Left renal pelvis (tissue), 4 donors: ENCODE measurements around the gene ATP6V1D. TPM values are rescaled to one million over a fixed set of nuclear protein-coding genes. Genes with fewer than 3 reads are reported as not detected.
A peak's percentile ranks its signal among the peaks of the same experiment; 100 is the strongest.
"Not testable (repeated sequence)": the region's sequence is repeated elsewhere in the genome, so short reads cannot be mapped to it uniquely, and the experiment has no call there.

Experiments used
- DNase-seq, 4 donors: peaks; one replicate each; pipeline ENCODE4 v3.0.0-alpha.2; 2013; ENCODE audit warnings: low read depth in 4 of 4, low spot score in 3 of 4
- polyA plus RNA-seq, 4 donors: library from polyadenylated mRNA; unstranded; fragments of 120-200 nt; gene quantifications; one replicate each; pipeline ENCODE4 v1.2.1, GENCODE V29; 2013; ENCODE audit not compliant: insufficient read length in 4 of 4

The ATP6V1D gene
- polyA plus RNA-seq = 100 to 1,000 TPM in 3 of 4 donors, 10 to 100 TPM in 1; 94.4 to 164 (median 140) TPM

GRCh38 chr14:67359775-67360469 lies at the start of gene ATP6V1D, which contains the start of gene EIF2S1:
Gene ATP6V1D (minus strand): TSS chr14:67359804. CDS start chr14:67359698, 106 bp downstream.
Gene EIF2S1 (plus strand): TSS chr14:67360328. CDS start chr14:67364768, 4,440 bp downstream.
- peak; percentile 97 to 99 (median 98) for DNase-seq

GRCh38 chr14:67408122-67408801 lies 48.7 kb upstream of the ATP6V1D start:
- DNase-seq = not testable (repeated sequence)

DNA sequence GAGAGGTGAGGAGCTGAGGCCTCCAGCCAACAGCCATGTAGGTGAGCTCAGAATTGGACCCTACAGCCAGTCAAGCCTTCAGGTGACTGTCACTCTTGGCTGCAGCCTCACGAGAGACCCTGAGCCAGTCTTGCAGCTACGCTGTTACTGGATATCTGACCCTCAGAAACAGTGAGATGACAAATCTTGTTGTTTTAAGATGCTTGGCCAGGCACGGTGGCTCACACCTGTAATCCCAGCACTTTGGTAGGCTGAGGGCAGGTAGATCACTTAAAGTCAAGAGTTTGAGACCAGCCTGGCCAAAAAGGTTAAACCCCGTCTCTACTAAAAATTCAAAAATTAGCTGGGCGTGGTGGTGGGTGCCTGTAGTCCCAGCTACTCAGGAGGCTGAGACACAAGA lies 46.2 kb upstream of the ATP6V1D start:
- no peak for DNase-seq

DNA sequence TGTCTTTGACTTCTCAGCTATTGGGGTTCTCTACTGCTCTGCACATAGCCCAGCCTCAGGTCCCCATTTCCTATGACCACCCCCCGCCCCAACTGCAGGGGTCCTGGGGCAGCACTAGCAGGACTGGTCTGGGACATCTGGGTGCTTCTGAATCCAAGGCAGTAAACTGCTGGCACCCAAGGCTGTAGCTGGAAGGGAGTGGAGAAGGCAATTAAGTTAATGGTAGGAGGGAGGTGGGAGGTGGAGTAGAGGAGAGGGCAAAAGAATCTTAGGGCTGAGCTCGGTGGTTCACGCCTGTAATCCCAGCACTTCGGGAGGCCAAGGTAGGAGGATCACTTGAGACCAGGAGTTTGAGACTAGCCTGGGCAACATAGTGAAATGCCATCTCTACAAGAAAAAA lies 40.8 kb upstream of the ATP6V1D start:
- DNase-seq = no peak

GRCh38 chr14:67397536-67397935 lies 37.9 kb upstream of the ATP6V1D start:
- DNase-seq = no peak

DNA sequence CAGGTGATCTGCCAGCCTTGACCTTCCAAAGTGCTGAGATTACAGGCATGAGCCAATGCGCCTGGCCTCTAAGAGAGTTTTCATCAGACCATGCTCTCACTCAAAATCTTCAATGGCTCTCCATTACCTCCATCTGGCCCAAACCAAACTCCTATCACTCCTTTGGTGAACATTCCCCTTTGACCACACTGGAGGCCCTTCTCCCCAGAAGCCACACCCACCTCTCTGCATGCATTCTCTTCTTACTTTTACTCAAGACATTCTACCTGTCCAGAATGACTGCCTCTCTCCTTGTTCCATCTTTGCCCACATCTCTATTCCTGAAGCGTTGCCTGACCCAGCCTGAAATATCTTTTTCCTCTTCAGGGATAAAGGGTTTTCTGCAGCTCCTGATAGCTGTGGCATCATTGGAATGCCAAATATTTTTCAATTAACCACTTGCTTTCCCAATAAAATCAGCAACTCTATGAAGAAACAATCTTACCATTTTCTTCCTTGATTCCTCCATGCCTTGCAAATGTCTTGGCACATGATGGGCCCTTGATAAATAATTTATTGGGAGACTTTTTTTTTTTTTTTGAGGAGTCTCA lies 36.9 kb upstream of the ATP6V1D start:
- DNase-seq = no peak

GRCh38 chr14:67395876-67396189 lies 36.2 kb upstream of the ATP6V1D start:
- no peak for DNase-seq

DNA sequence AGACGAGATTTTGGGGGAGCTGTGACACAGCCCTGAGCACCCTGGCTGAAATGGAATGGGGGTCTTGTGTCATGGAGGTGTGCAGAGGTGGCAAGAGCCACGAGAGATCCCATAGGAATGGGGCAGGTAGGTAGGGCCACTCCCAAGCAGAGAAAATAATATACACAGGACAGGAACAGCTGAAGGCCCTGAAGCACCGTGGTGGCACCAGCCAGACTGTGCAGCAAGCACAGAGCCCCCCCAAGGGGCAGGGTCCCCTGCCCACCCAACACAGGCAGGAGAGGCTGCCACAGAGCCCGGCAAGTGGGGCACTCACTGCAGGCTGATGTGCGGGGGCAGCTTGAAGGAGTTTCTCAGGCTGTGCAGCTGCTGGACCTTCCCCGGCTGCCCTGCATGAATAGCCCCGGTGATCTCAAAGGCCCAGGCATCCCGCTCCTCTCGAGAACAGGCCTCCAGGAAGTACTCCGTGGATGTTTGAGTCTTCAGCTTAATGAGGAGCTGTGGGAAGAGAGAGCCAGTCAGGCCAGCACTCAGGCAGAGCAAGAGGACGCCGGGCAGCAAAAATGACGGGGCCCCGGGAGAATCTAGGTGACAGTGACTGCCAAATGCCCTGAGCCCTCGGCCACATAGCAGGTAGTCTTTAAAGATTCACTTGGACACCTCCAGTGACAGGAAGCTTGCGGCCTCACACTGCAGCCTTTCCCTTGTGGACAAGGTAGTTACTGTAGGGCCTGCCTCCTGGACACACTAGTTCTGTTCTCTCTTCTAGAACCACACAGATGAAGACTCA lies 35.7 kb upstream of the ATP6V1D start:
- DNase-seq = no peak

DNA sequence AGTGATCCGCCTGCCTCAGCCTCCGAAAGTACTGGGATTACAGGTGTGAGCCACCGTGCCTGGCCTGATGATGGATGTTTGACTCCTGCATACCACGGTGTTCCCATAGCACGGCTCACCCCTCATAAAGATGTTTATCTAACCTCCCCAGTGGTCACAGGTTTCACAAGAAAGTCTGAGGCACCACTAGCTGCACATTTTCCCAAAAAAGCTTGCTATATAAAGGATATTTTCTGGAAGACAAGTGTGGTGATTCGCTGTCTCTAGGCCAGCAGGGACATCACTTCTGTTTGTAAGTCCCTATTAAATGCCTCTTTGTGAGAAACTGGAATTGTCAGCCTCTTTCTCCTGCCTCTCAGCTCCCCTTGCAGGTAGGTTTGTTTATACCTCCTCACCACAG lies 34.1 kb upstream of the ATP6V1D start:
- DNase-seq = no peak

- no peak for DNase-seq
Observed at GRCh38 chr14:67392800-67393199, 33.2 kb upstream of the ATP6V1D start.

- DNase-seq = no peak
Observed at GRCh38 chr14:67392123-67392522, 32.5 kb upstream of the ATP6V1D start.

GRCh38 chr14:67391268-67391667 lies 31.7 kb upstream of the ATP6V1D start:
- DNase-seq = no peak

GRCh38 chr14:67389811-67390534 lies 30.4 kb upstream of the ATP6V1D start:
- DNase-seq = no peak

DNA sequence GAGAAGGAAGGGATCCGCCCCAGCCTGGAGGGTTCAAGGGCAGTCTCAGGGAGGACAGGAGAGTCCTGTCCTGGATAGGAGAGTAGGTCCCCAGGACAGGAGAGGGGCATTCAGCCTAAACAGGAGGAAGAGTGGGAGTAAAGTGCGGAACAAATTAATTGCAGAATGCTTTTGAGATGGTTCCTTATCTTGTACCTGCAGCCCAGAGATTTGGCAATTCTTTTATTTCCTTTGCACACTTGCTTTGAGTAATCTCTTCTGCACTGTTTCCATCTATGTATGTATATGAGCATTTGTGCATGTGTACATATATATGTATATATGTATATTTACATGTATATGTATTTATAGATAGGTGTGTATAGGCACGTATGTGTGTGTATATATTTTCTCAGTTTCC lies 29.7 kb upstream of the ATP6V1D start:
- DNase-seq = no peak

- no peak for DNase-seq
Observed at GRCh38 chr14:67387195-67387594, 27.6 kb upstream of the ATP6V1D start.

- no peak for DNase-seq
Observed at GRCh38 chr14:67385618-67386017, 26.0 kb upstream of the ATP6V1D start.

DNA sequence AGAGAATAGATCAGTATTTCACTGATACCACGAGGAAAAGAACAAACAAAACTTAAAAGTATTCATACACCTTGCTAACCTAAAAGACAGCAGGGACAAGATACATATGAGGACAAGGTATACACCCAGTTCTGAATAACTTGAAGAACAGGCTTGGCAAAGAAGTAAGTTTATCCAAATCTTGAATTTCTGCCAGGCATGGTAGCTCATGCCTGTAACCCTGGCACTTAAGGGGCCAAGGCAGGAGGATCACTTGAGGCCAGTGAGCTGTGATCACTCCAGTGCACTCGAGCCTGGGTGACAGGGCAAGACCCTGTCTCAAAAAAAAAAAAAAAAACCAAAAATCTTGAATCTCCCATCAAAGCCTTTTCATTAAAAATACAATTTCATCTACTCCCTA lies 25.5 kb upstream of the ATP6V1D start:
- DNase-seq = no peak

DNA sequence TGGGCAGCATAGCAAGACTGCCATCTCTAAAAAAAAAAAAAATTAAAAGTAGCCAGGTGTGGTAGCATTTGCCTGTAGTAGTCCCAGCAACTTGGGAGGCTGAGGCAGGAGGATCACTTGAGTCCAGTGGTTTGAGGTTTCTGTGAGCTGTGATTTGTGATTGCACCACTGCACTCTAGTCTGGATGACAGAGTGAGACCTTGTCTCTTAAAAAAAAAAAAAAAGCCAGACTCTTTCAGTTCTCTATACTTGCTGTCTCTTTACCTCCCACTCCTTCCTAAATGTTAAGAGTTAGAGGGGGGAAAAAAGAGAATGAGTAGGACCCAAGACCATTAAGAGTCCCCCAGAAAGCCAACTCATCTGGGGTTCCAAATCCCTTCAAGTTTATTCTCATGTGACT lies 18.3 kb upstream of the ATP6V1D start:
- DNase-seq = no peak

DNA sequence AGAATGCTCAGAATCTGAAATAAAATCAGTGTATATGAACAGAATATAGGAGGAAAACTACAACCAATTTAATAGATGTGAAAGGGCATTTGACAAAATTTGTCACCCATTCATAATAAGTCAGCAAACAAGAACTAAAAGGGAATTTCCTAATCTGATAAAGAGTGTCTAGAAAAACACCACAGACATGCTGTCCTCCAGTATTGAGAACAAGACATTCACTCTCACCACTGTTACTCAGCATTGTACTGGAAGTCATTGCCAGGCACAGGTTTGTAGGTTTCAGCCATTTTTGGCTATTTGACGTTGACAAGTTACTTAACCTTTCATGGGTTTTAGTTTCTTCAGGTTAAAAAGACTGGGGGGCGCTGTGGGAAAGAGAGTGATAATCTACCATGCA lies 13.7 kb upstream of the ATP6V1D start:
- no peak for DNase-seq

DNA sequence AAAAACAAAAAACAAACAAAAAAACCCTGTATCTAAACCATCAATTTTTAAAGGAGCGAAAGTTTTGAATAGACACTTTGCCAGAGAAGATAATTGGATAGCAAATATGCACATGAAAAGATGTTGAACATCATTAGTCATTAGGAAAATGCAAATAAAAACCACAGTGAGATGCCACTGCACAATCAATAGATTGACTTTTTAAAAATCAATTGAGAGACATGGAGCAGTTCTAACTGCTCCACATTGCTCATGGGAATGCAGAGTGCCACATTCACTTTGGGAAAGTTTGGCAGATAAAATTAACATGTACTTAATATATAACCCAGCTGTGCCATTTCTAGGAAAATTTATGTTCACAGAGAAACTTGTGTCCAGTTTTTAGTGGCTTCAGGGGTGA lies 13.2 kb upstream of the ATP6V1D start:
- DNase-seq = no peak
